Endodermal cell (in vitro differentiated cells): ENCODE results near the gene RAI14. TPM values are rescaled to one million over a fixed set of nuclear protein-coding genes. Genes with fewer than 3 reads are reported as not detected.

Experiments
- DNase-seq: peaks from one replicate; pipeline ENCODE4 v3.0.0-alpha.2; 2017
- H3K27ac ChIP-seq: 2 replicates; pipeline ENCODE4 v1.5.1; 2013; ENCODE audit warnings: mild to moderate bottlenecking, low read depth, low read length, moderate library complexity
- H3K27me3 ChIP-seq: 2 replicates; pipeline ENCODE4 v1.6.1; 2013; ENCODE audit warnings: mild to moderate bottlenecking, low read length, moderate library complexity; ENCODE audit not compliant: insufficient read depth, control insufficient read depth, poor library complexity, severe bottlenecking
- H3K36me3 ChIP-seq: 2 replicates; pipeline ENCODE4 v1.7.0; 2013; ENCODE audit warnings: mild to moderate bottlenecking, low read length, moderate library complexity; ENCODE audit not compliant: control insufficient read depth, insufficient read depth
- H3K4me1 ChIP-seq: one replicate; pipeline ENCODE4 v1.7.0; 2013; ENCODE audit warnings: low read length; ENCODE audit not compliant: control insufficient read depth, insufficient read depth
- H3K4me3 ChIP-seq: 2 replicates; pipeline ENCODE4 v1.5.1; 2013; ENCODE audit warnings: mild to moderate bottlenecking, low read length, moderate library complexity
- H3K9ac ChIP-seq: 2 replicates; pipeline ENCODE4 v1.6.1; 2013; ENCODE audit warnings: mild to moderate bottlenecking, low read length, moderate library complexity; ENCODE audit not compliant: poor library complexity, severe bottlenecking; ENCODE audit errors: extremely low read depth
- H3K9me3 ChIP-seq: 2 replicates; pipeline ENCODE4 v1.6.1; 2013; ENCODE audit warnings: mild to moderate bottlenecking, low read length, moderate library complexity; ENCODE audit not compliant: control insufficient read depth
- H3K27ac Mint-ChIP-seq: 2 replicates; pipeline ENCODE4 v1.8.0; 2020; ENCODE audit warnings: mixed read lengths
- H3K27me3 Mint-ChIP-seq: 2 replicates; pipeline ENCODE4 v1.8.0; 2021; ENCODE audit warnings: mild to moderate bottlenecking, mixed read lengths; ENCODE audit not compliant: insufficient read depth
- H3K36me3 Mint-ChIP-seq: 2 replicates; pipeline ENCODE4 v1.8.0; 2020; ENCODE audit warnings: low read depth, mixed read lengths
- H3K4me1 Mint-ChIP-seq: 2 replicates; pipeline ENCODE4 v1.8.0; 2020; ENCODE audit warnings: mixed read lengths
- H3K4me3 Mint-ChIP-seq: 2 replicates; pipeline ENCODE4 v1.8.0; 2020; ENCODE audit warnings: mild to moderate bottlenecking, moderate library complexity, mixed read lengths
- H3K9me3 Mint-ChIP-seq: 2 replicates; pipeline ENCODE4 v1.8.0; 2020; ENCODE audit warnings: mild to moderate bottlenecking, mixed read lengths
- WGBS, 2 experiments: methylation state at CpG; one replicate each; pipeline versions ENCODE4 v1.1.5 to v1.1.7; 2013; ENCODE audit warnings: missing lambda C conversion rate in 2 of 2, mixed read lengths in 1 of 2; ENCODE audit not compliant: insufficient coverage in 1 of 2, insufficient read length in 1 of 2; 5-methylcytosine and 5-hydroxymethylcytosine counted together
- total RNA-seq, 2 donors: library from RNA; stranded (reverse); fragmentation: NEBNext Ultra II Directional in 1 of 2; extraction: Animal tissue kit (Norgen Biotek cat#: 25700) in 1 of 2; gene quantifications; 2 replicates in 1 of 2; 3 replicates in 1 of 2; pipeline ENCODE4 v1.2.1, GENCODE V29; 2021
- TF ChIP-seq, protein P1 (sequence below): fragments of 200-600 bp; sonication (generic); conservative IDR thresholded peaks from 2 replicates; pipeline ENCODE4 v1.5.0; 2021; ENCODE audit warnings: antibody characterized with exemption, mild to moderate bottlenecking

The RAI14 gene
- total RNA-seq, 2 donors from 2014 or later = 66.6 to 87.5 TPM

DNA sequence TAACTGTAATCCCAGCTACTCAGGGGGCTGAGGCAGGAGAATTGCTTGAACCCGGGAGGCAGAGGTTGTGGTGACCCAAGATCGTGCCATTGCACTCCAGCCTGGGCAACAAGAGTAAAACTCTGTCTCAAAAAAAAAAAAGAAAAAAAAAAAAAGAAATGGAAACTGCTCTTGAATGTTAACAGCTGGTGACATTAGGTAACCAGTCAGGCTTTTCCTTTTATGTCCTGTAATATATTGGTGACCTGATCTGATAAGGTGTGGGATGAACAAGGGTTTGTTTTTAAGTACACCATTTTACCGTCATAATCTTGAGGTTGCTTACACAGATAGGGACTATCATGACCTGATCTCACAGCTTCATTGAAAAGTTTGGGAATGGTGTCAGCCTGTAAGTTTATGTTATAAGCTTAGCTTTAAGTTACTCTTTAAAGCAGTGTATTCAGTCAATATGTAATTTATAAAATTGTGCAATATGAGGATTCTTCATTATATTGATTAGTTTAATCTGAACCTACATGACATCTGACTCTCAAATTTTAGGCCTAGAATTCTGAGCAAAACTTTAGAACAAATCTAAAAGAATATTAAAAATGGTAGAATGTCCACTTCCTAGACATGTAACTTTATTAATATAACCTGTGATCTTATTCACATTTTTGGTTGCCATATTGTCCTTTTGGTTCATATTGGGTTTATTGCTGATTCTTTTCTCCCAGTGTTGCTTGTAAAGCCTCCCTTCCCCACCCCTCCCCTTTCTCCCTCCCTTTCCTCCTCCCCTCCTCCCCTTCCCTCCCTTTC is 41.4 kb downstream of the RAI14 start:
- no peak overlapping the region for H3K27ac ChIP-seq
- H3K9me3 ChIP-seq = no peaks in the 10 kb centered on the region
- WGBS, 2 experiments = 90 to 100% methylated on average over 2 to 3 of the region's 3 CpGs
- H3K4me3 ChIP-seq = no peak overlapping the region
- no peak overlapping the region for H3K9ac ChIP-seq
- no peaks in the 10 kb centered on the region for H3K9me3 Mint-ChIP-seq
- H3K27ac Mint-ChIP-seq = no peak overlapping the region
- H3K27me3 ChIP-seq = no peaks in the 10 kb centered on the region
- peaks cover 13% of the 10 kb centered on the region for H3K36me3 ChIP-seq
- peaks cover 7% of the 10 kb centered on the region for H3K4me1 ChIP-seq
- TF ChIP-seq, protein P1, sequence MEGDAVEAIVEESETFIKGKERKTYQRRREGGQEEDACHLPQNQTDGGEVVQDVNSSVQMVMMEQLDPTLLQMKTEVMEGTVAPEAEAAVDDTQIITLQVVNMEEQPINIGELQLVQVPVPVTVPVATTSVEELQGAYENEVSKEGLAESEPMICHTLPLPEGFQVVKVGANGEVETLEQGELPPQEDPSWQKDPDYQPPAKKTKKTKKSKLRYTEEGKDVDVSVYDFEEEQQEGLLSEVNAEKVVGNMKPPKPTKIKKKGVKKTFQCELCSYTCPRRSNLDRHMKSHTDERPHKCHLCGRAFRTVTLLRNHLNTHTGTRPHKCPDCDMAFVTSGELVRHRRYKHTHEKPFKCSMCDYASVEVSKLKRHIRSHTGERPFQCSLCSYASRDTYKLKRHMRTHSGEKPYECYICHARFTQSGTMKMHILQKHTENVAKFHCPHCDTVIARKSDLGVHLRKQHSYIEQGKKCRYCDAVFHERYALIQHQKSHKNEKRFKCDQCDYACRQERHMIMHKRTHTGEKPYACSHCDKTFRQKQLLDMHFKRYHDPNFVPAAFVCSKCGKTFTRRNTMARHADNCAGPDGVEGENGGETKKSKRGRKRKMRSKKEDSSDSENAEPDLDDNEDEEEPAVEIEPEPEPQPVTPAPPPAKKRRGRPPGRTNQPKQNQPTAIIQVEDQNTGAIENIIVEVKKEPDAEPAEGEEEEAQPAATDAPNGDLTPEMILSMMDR = no peak
- no peak overlapping the region for H3K4me3 Mint-ChIP-seq
- peaks cover 31% of the 10 kb centered on the region for H3K4me1 Mint-ChIP-seq
- H3K36me3 Mint-ChIP-seq = peaks cover 11% of the 10 kb centered on the region
- no peaks in the 10 kb centered on the region for H3K27me3 Mint-ChIP-seq
- no peak for DNase-seq

DNA sequence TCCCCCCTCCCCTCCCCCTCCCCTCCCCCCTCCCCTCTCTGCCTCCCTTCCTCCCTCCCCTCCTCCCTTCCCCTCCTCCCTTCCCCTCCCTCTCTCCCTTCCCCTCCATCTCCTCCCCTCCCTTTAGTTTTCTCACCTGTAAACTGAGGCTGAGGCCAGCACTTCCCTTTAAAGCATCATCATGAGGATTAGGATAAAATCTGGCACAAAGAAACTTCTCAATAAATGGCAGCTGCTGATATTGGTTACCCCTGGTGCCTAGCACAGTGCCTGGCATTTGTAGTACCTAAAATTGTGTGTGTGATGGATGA is 41.9 kb downstream of the RAI14 start:
- no peak overlapping the region for H3K27ac Mint-ChIP-seq

DNA sequence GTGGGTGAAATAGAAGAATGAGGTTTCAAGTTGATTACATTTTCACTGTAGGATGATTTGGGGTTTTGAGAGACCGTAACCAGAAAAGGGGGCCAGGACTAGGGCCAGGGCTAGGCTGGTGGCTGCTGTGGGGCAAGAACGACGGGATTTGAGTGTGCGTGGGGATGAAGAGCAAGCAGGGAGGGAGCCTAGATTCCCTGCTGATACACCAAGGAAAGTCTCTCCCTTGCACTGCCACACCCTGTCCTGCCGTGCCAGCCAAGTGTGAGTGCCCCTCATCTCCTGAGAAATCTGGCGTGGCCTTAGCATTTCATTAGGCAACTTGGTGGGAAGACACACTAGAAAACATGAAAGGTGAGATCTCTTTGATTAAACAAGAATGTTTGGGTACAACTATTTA is 42.6 kb downstream of the RAI14 start:
- Mint-ChIP-seq H3K27me3 (no peaks in the 10 kb centered on the region), H3K4me3 (no peak overlapping the region), H3K36me3 (peaks cover 11% of the 10 kb centered on the region), H3K27ac (peak overlapping the region; percentile 26), H3K4me1 (peaks cover 35% of the 10 kb centered on the region), H3K9me3 (no peaks in the 10 kb centered on the region)
- Histone ChIP-seq H3K27ac (no peak overlapping the region), H3K27me3 (no peaks in the 10 kb centered on the region), H3K4me3 (no peak overlapping the region), H3K36me3 (peaks cover under 1% of the 10 kb centered on the region), H3K4me1 (peaks cover 7% of the 10 kb centered on the region), H3K9ac (no peak overlapping the region), H3K9me3 (no peaks in the 10 kb centered on the region)
- DNase-seq = peak; percentile 40
- 83 to 91% methylated on average over 1 to 6 of the region's 6 CpGs for WGBS, 2 experiments
- TF ChIP-seq, protein P1 = no peak

More for the DNA sequence above, 41.9 kb downstream of the RAI14 start:
- Mint-ChIP-seq H3K27me3 (no peaks in the 10 kb centered on the region), H3K9me3 (no peaks in the 10 kb centered on the region), H3K4me1 (peaks cover 31% of the 10 kb centered on the region), H3K36me3 (peaks cover 11% of the 10 kb centered on the region), H3K4me3 (no peak overlapping the region)
- Histone ChIP-seq H3K4me1 (peaks cover 7% of the 10 kb centered on the region), H3K27me3 (no peaks in the 10 kb centered on the region), H3K4me3 (no peak overlapping the region), H3K27ac (no peak overlapping the region), H3K36me3 (peaks cover 7% of the 10 kb centered on the region), H3K9me3 (no peaks in the 10 kb centered on the region), H3K9ac (no peak overlapping the region)
- DNase-seq = peak; percentile 24
- TF ChIP-seq, protein P1 = no peak
